Keratinocyte (primary cell): Measurements from ENCODE around the gene STK11IP. TPM values are rescaled to one million over a fixed set of nuclear protein-coding genes. Genes with fewer than 3 reads are reported as not detected.

Source experiments
- DNase-seq: peaks from one replicate; pipeline ENCODE4 v3.0.0-alpha.2; 2011; ENCODE audit warnings: low read depth, missing footprints, low spot score
- FAIRE-seq: peaks from 2 replicates; lab custom pipeline; 2011; peaks lifted over from hg19 to GRCh38; lab: Jason Lieb, UNC
- H2AFZ ChIP-seq: 2 replicates; pipeline ENCODE4 v1.6.0; 2012; ENCODE audit warnings: low read length, control low read depth, inconsistent platforms; ENCODE audit not compliant: control insufficient read depth
- H3K27ac ChIP-seq: 2 replicates; pipeline ENCODE4 v1.5.1; 2011; ENCODE audit warnings: low read length; ENCODE audit not compliant: control insufficient read depth, insufficient read depth
- H3K27me3 ChIP-seq: 3 replicates; pipeline ENCODE4 v1.6.0; 2011; ENCODE audit warnings: low read length; ENCODE audit not compliant: control insufficient read depth, insufficient read depth; ENCODE audit errors: extremely low read depth
- H3K36me3 ChIP-seq, 2 experiments: 2 replicates in 1 of 2; 3 replicates in 1 of 2; pipeline ENCODE4 v1.5.1; 2011; ENCODE audit warnings: low read length in 2 of 2, mild to moderate bottlenecking in 1 of 2; ENCODE audit not compliant: control insufficient read depth in 2 of 2, insufficient read depth in 2 of 2; ENCODE audit errors: extremely low read depth in 1 of 2
- H3K4me1 ChIP-seq: 3 replicates; pipeline ENCODE4 v1.5.1; 2011; ENCODE audit warnings: low read length; ENCODE audit not compliant: control insufficient read depth, insufficient read depth; ENCODE audit errors: extremely low read depth
- H3K4me2 ChIP-seq: 3 replicates; pipeline ENCODE4 v1.6.0; 2011; ENCODE audit warnings: low read depth, low read length; ENCODE audit not compliant: control insufficient read depth, insufficient read depth; ENCODE audit errors: extremely low read depth
- H3K4me3 ChIP-seq, 3 experiments: fragments of 200-600 bp in 1 of 3; sonication (generic) in 1 of 3; 2 replicates in 2 of 3; 3 replicates in 1 of 3; pipeline ENCODE4 v1.5.1; 2011 to 2016; ENCODE audit warnings: low read length in 3 of 3, mild to moderate bottlenecking in 3 of 3, control low read depth in 2 of 3, inconsistent platforms in 1 of 3, low read depth in 1 of 3, mixed read lengths in 1 of 3, mixed run types in 1 of 3, moderate library complexity in 1 of 3; ENCODE audit not compliant: control insufficient read depth in 2 of 3, insufficient read depth in 2 of 3; ENCODE audit errors: extremely low read depth in 1 of 3
- H3K79me2 ChIP-seq: 2 replicates; pipeline ENCODE4 v1.6.0; 2012; ENCODE audit warnings: low read length; ENCODE audit not compliant: control insufficient read depth, insufficient read depth
- H3K9ac ChIP-seq: 3 replicates; pipeline ENCODE4 v1.6.0; 2011; ENCODE audit warnings: low read length; ENCODE audit not compliant: control insufficient read depth, insufficient read depth; ENCODE audit errors: extremely low read depth
- H3K9me1 ChIP-seq: 3 replicates; pipeline ENCODE4 v1.6.0; 2011; ENCODE audit warnings: low read length; ENCODE audit not compliant: control insufficient read depth, insufficient read depth; ENCODE audit errors: extremely low read depth
- H3K9me3 ChIP-seq: 2 replicates; pipeline ENCODE4 v1.5.1; 2012; ENCODE audit warnings: low read depth, low read length; ENCODE audit not compliant: control insufficient read depth
- H4K20me1 ChIP-seq: 3 replicates; pipeline ENCODE4 v1.6.0; 2011; ENCODE audit warnings: low read length; ENCODE audit not compliant: control insufficient read depth, insufficient read depth; ENCODE audit errors: extremely low read depth
- EZH2 ChIP-seq: IDR thresholded peaks from one replicate; pipeline ENCODE4 v1.6.1; 2012; ENCODE audit warnings: inconsistent platforms, mild to moderate bottlenecking, low read length, moderate library complexity
- dilution Hi-C: fragments of 300-500 bp; cut with MboI; formaldehyde crosslinking; loops from one replicate; pipeline ENCODE4 v1.7.0; 2020; ENCODE audit warnings: low sequenced_read_pairs; ENCODE audit not compliant: extremely low pct_ligation_motif_present
- polyA plus RNA-seq, 5 experiments: library from polyadenylated mRNA; depleted of rRNA in 3 of 5; stranded (reverse) in 3 of 5; stranded (forward) in 1 of 5; unstranded in 1 of 5; fragments of >200 nt; gene quantifications; 1 replicate in 1 of 5; 2 replicates in 3 of 5; 3 replicates in 1 of 5; pipeline versions ENCODE4 v1.2.1 to v1.2.3, GENCODE V29; 2011 to 2012; ENCODE audit warnings: missing spikeins in 2 of 5, low read depth in 1 of 5, low replicate concordance in 1 of 5
- TF ChIP-seq, protein P1 (sequence below), 3 experiments: IDR thresholded peaks in 1 of 3; conservative IDR thresholded peaks in 1 of 3; optimal IDR thresholded peaks in 1 of 3; 2 replicates in 2 of 3; 3 replicates in 1 of 3; pipeline versions ENCODE3 to v1.5.1; 2011; ENCODE audit warnings: low read length in 3 of 3, mild to moderate bottlenecking in 3 of 3, moderate library complexity in 2 of 3, control low read depth in 1 of 3, inconsistent platforms in 1 of 3; ENCODE audit not compliant: insufficient read depth in 2 of 3; ENCODE audit errors: extremely low read depth in 1 of 3

The STK11IP gene
- polyA plus RNA-seq, 1 donor (not counting 4 experiments of a cell fraction or from before 2014, with no cell fraction given): 10.0 TPM

DNA sequence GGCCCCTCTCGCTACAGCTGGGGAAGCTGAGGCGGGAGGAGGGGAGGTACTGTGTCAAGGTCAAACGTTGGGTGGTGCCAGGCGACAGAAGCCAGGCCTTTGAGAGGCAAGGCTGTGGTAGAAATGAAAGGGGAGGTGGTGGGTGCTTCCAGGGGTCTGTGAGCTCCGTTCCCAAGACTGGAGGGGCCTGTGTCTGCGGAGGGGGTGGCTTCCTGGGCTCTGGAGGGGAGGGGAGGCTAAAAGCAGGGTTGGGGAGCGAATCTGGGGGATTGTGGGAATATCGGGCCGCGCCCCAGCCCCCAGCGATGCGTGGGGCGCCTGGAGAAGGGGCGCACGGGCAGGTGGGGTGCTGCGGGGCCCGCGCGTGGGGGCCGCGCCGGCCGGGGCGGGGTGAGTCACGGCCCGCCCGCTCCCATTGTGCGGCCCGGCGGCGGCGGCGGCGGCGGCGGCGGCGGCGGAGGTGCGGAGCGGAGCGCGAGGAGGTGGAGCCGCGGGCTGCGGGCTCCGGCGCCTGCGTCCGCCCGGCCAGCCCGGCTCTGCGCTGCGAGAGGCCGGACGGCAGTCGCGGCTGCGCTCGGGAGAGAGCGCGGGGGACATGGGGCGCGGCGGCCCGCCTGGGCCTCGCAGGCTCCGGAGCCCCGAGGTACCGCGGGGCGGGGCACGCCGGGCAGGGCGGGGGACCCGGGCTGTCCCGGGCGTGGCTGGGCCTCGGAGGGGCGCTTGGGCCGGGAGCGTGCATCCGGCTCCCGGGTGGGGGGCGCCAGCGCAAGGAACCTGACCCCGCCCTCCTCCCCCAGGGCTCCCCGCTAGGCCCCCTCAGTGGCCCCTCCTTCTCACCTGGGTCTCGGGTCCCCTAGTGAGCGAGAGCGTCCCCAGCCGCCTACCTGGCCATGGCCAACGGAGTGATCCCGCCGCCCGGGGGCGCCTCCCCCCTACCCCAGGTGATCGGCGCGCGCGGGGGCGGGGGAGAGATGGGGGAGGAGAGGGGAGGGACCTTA, 29.7 kb downstream of the STK11IP start, which contains the start of gene SLC4A3:
SLC4A3 (plus strand) TSS at position 528 of the 998 bp plus-strand sequence; CDS start at position 891, 363 bp downstream.
- H3K27ac ChIP-seq: no peak within 1 kb of the TSS
- H2AFZ ChIP-seq: peak within 1 kb of the TSS; percentile 83
- no peaks in the 10 kb centered on the region for H3K9me3 ChIP-seq
- no peaks in the 10 kb centered on the region for H3K9me1 ChIP-seq
- peaks cover 2% of the 10 kb centered on the region for H3K79me2 ChIP-seq
- dilution Hi-C loops: no loop called here
- DNase-seq (no peak), FAIRE-seq (no peak)
- TF ChIP-seq, protein P1, sequence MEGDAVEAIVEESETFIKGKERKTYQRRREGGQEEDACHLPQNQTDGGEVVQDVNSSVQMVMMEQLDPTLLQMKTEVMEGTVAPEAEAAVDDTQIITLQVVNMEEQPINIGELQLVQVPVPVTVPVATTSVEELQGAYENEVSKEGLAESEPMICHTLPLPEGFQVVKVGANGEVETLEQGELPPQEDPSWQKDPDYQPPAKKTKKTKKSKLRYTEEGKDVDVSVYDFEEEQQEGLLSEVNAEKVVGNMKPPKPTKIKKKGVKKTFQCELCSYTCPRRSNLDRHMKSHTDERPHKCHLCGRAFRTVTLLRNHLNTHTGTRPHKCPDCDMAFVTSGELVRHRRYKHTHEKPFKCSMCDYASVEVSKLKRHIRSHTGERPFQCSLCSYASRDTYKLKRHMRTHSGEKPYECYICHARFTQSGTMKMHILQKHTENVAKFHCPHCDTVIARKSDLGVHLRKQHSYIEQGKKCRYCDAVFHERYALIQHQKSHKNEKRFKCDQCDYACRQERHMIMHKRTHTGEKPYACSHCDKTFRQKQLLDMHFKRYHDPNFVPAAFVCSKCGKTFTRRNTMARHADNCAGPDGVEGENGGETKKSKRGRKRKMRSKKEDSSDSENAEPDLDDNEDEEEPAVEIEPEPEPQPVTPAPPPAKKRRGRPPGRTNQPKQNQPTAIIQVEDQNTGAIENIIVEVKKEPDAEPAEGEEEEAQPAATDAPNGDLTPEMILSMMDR (optimal IDR thresholded peaks at IDR 0.05 in 1 of 3, IDR thresholded peaks at IDR 0.05 in 1 of 3, conservative IDR thresholded peaks at IDR 0.05 in 1 of 3; ENCODE audit: extremely low read depth in 1 of 3, insufficient read depth in 2 of 3, low read length in 3 of 3): peak in 2 of 3 experiments; percentile 3 to 40
- TF ChIP-seq EZH2: no peak
- H3K9ac ChIP-seq: peak within 1 kb of the TSS; percentile 54
- no peaks in the 10 kb centered on the region for H4K20me1 ChIP-seq
- H3K4me1 ChIP-seq: peaks cover 8% of the 10 kb centered on the region
- H3K4me2 ChIP-seq: peak within 1 kb of the TSS; percentile 64
- peak within 1 kb of the TSS; percentile 44 to 78 (median 68) for H3K4me3 ChIP-seq
- no peaks in the 10 kb centered on the region for H3K27me3 ChIP-seq
- peaks cover 3 to 5% of the 10 kb centered on the region in 2 experiments for H3K36me3 ChIP-seq

DNA sequence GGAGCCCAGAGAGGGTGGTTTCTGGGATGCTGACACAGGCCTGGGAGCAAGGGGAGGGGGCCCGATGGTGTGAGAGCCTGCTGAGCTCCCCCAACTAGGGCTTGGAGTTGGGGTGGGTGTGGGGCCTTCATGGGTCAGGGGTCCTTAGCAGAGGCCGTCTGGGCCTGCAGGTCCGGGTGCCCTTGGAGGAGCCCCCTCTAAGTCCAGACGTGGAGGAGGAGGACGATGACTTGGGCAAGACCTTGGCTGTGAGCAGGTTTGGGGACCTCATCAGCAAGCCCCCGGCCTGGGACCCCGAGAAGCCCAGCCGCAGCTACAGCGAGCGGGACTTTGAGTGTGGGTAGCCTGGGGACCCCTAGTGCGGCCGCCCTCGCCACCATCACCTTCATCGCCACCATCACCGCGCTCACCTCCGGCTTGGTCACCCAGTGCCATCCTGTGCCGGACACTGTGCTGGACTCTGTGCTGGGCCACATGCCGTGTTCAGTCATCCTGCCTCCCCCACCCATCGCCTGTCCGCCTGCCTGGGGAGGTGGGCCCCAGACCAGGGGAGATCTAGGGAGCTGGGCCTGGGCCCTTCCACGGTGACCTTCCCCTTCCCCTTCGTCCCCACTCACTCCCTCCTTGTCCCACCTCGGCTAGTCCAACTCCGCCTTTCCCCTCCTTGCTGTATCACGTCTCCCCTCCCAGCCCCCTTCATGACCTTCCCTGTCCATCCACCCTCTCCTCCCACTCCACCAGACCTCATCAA, 30.8 kb downstream of the STK11IP start:
- Histone ChIP-seq H3K4me3 (peak overlapping the region; percentile 44 to 78 (median 68)), H3K9ac (peak overlapping the region; percentile 52), H3K27me3 (no peaks in the 10 kb centered on the region), H3K4me2 (peak overlapping the region; percentile 58), H4K20me1 (no peaks in the 10 kb centered on the region), H3K36me3 (peaks cover 10 to 15% of the 10 kb centered on the region in 2 experiments), H3K79me2 (peaks cover 2% of the 10 kb centered on the region), H3K9me1 (no peaks in the 10 kb centered on the region), H3K9me3 (no peaks in the 10 kb centered on the region), H2AFZ (no peak overlapping the region), H3K27ac (no peak overlapping the region), H3K4me1 (peaks cover 8% of the 10 kb centered on the region)
- dilution Hi-C loops: no loop called here
- FAIRE-seq (no peak), DNase-seq (no peak)
- TF ChIP-seq, protein P1 (optimal IDR thresholded peaks at IDR 0.05 in 1 of 3, IDR thresholded peaks at IDR 0.05 in 1 of 3, conservative IDR thresholded peaks at IDR 0.05 in 1 of 3; ENCODE audit: extremely low read depth in 1 of 3, insufficient read depth in 2 of 3, low read length in 3 of 3): no peak
- TF ChIP-seq EZH2: no peak
